Measurements from ENCODE around the gene SH3D19.

- TF ChIP-seq POLR2A (IDR thresholded peaks at IDR 0.05) (no peak), POLR2AphosphoS5 (IDR thresholded peaks at IDR 0.05) (no peak)
- TF ChIP-seq, protein P1, sequence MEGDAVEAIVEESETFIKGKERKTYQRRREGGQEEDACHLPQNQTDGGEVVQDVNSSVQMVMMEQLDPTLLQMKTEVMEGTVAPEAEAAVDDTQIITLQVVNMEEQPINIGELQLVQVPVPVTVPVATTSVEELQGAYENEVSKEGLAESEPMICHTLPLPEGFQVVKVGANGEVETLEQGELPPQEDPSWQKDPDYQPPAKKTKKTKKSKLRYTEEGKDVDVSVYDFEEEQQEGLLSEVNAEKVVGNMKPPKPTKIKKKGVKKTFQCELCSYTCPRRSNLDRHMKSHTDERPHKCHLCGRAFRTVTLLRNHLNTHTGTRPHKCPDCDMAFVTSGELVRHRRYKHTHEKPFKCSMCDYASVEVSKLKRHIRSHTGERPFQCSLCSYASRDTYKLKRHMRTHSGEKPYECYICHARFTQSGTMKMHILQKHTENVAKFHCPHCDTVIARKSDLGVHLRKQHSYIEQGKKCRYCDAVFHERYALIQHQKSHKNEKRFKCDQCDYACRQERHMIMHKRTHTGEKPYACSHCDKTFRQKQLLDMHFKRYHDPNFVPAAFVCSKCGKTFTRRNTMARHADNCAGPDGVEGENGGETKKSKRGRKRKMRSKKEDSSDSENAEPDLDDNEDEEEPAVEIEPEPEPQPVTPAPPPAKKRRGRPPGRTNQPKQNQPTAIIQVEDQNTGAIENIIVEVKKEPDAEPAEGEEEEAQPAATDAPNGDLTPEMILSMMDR (IDR thresholded peaks at IDR 0.05): no peak
Measured at GRCh38 chr4:151097759-151098158, 227.6 kb downstream of the SH3D19 start.
